Measurements from ENCODE around the gene NRXN2. TPM values are rescaled to one million over a fixed set of nuclear protein-coding genes. Genes with fewer than 3 reads are reported as not detected.

NRXN2 gene
- total RNA-seq, 1 donor from 2014 or later = 9.8 TPM

GRCh38 chr11:64675450-64676260, 47.3 kb downstream of the NRXN2 start:
- Mint-ChIP-seq H3K4me3 (no peak overlapping the region), H3K36me3 (no peaks in the 10 kb centered on the region), H3K27me3 (ENCODE audit: low read depth) (peaks cover 92% of the 10 kb centered on the region), H3K4me1 (no peaks in the 10 kb centered on the region), H3K9me3 (no peaks in the 10 kb centered on the region), H3K27ac (no peak overlapping the region)
- DNase-seq (ENCODE audit: low spot score in 2 of 2, unreplicated experiment in 2 of 2) = no peak
- TF ChIP-seq, protein P1, sequence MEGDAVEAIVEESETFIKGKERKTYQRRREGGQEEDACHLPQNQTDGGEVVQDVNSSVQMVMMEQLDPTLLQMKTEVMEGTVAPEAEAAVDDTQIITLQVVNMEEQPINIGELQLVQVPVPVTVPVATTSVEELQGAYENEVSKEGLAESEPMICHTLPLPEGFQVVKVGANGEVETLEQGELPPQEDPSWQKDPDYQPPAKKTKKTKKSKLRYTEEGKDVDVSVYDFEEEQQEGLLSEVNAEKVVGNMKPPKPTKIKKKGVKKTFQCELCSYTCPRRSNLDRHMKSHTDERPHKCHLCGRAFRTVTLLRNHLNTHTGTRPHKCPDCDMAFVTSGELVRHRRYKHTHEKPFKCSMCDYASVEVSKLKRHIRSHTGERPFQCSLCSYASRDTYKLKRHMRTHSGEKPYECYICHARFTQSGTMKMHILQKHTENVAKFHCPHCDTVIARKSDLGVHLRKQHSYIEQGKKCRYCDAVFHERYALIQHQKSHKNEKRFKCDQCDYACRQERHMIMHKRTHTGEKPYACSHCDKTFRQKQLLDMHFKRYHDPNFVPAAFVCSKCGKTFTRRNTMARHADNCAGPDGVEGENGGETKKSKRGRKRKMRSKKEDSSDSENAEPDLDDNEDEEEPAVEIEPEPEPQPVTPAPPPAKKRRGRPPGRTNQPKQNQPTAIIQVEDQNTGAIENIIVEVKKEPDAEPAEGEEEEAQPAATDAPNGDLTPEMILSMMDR (IDR thresholded peaks at IDR 0.05; ENCODE audit: unreplicated experiment) = no peak

GRCh38 chr11:64674774-64675173, 48.2 kb downstream of the NRXN2 start:
- no peaks in the 10 kb centered on the region for H3K36me3 Mint-ChIP-seq
- peaks cover 93% of the 10 kb centered on the region for H3K27me3 Mint-ChIP-seq (ENCODE audit: low read depth)
- H3K4me3 Mint-ChIP-seq = no peak overlapping the region
- DNase-seq (ENCODE audit: low spot score in 2 of 2, unreplicated experiment in 2 of 2) = no peak
- H3K27ac Mint-ChIP-seq = no peak overlapping the region
- no peaks in the 10 kb centered on the region for H3K9me3 Mint-ChIP-seq
- TF ChIP-seq, protein P1 (IDR thresholded peaks at IDR 0.05; ENCODE audit: unreplicated experiment) = no peak
- H3K4me1 Mint-ChIP-seq = no peaks in the 10 kb centered on the region

DNA sequence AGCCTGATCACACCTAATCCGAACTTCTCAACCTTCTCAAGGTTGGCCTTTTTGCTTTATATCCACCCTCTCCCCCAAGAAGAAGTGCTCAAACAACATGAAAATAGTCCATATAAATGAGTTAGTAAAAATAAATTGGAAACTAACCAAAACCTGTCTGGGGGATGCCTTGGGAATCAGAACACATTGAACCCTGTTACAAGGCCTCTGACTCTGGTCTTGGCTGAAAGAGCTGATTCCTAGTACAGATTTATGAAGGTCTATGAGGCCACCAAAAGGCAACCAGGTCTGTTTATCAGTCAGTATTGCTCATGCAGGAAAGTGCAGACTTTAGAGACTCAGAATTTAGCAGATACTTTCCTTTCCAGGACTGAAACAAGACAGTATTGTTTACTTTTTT, 49.7 kb downstream of the NRXN2 start:
- DNase-seq (ENCODE audit: low spot score in 2 of 2, unreplicated experiment in 2 of 2) = no peak
- Mint-ChIP-seq H3K27ac (no peak overlapping the region), H3K36me3 (no peaks in the 10 kb centered on the region), H3K27me3 (ENCODE audit: low read depth) (peaks cover 88% of the 10 kb centered on the region), H3K4me1 (no peaks in the 10 kb centered on the region), H3K9me3 (no peaks in the 10 kb centered on the region), H3K4me3 (no peak overlapping the region)
- TF ChIP-seq, protein P1 (IDR thresholded peaks at IDR 0.05; ENCODE audit: unreplicated experiment) = no peak

GRCh38 chr11:64672875-64673274, 50.1 kb downstream of the NRXN2 start:
- TF ChIP-seq, protein P1 (IDR thresholded peaks at IDR 0.05; ENCODE audit: unreplicated experiment) = no peak
- Mint-ChIP-seq H3K4me1 (no peaks in the 10 kb centered on the region), H3K36me3 (no peaks in the 10 kb centered on the region), H3K27ac (no peak overlapping the region), H3K9me3 (no peaks in the 10 kb centered on the region), H3K27me3 (ENCODE audit: low read depth) (peaks cover 88% of the 10 kb centered on the region), H3K4me3 (no peak overlapping the region)
- no peak for DNase-seq (ENCODE audit: low spot score in 2 of 2, unreplicated experiment in 2 of 2)

- no peaks in the 10 kb centered on the region for H3K4me1 Mint-ChIP-seq
- H3K36me3 Mint-ChIP-seq = no peaks in the 10 kb centered on the region
- TF ChIP-seq, protein P1 (IDR thresholded peaks at IDR 0.05; ENCODE audit: unreplicated experiment) = no peak
- DNase-seq (ENCODE audit: low spot score in 2 of 2, unreplicated experiment in 2 of 2) = no peak
- H3K9me3 Mint-ChIP-seq = no peaks in the 10 kb centered on the region
- H3K4me3 Mint-ChIP-seq = no peak overlapping the region
- H3K27me3 Mint-ChIP-seq (ENCODE audit: low read depth) = peaks cover 76% of the 10 kb centered on the region
- H3K27ac Mint-ChIP-seq = no peak overlapping the region
These were observed 52.0 kb downstream of the NRXN2 start for GRCh38 chr11:64670975-64671374.
